Anterior cingulate cortex (tissue), 58 donors: ENCODE data around the gene GLRX2.
"Not testable (repeated sequence)": the region's sequence is repeated elsewhere in the genome, so short reads cannot be mapped to it uniquely, and the experiment has no call there.

Experiments
- DNase-seq, 58 donors: peaks; one replicate each; lab custom pipeline; 2025; lab: John Stamatoyannopoulos, UW

GLRX2 gene

GRCh38 chr1:193068013-193068412 lies 37.2 kb downstream of the GLRX2 start:
- DNase-seq: no peak

- DNase-seq: no peak
Measured at GRCh38 chr1:193066606-193067005, 38.6 kb downstream of the GLRX2 start.

- no peak for DNase-seq
Measured at GRCh38 chr1:193065954-193066353, 39.3 kb downstream of the GLRX2 start.

- no peak for DNase-seq
Measured at GRCh38 chr1:193062698-193063463, 42.3 kb downstream of the GLRX2 start.

- no peak for DNase-seq
Measured at GRCh38 chr1:193060938-193061337, 44.3 kb downstream of the GLRX2 start.

GRCh38 chr1:193060406-193060805 lies 44.8 kb downstream of the GLRX2 start:
- DNase-seq: no peak

- no peak for DNase-seq
Measured at GRCh38 chr1:193060115-193060403, 45.2 kb downstream of the GLRX2 start.

- DNase-seq: peak; percentile 84 to 98 (median 96)
Measured at GRCh38 chr1:193059282-193060114, 45.7 kb downstream of the GLRX2 start, which contains the start of the genes RO60 and UCHL5. Gene RO60, plus strand, starts transcription at chr1:193059612. Its CDS starts 9,443 bp downstream, at chr1:193069055. Gene UCHL5, minus strand, starts transcription at chr1:193059360. Its CDS starts 100 bp downstream, at chr1:193059260.

- DNase-seq: peak in 19 of 58 donors; percentile 10 to 53 (median 28)
Measured at GRCh38 chr1:193058529-193059281, 46.5 kb downstream of the GLRX2 start.

GRCh38 chr1:193054169-193054675 lies 51.0 kb downstream of the GLRX2 start:
- DNase-seq: no peak

- not testable (repeated sequence) for DNase-seq
Measured at GRCh38 chr1:193048913-193049312, 56.3 kb downstream of the GLRX2 start.
